Ishikawa (cell line): Measurements from ENCODE around the gene CCDC51.
A peak's percentile ranks its signal among the peaks of the same experiment; 100 is the strongest.

Experiments
- CEBPB ChIP-seq: IDR thresholded peaks from 2 replicates; pipeline ENCODE4 v1.6.1; 2012
- CREB1 ChIP-seq: IDR thresholded peaks from 2 replicates; pipeline ENCODE4 v1.6.1; 2012; ENCODE audit warnings: low read depth
- EGR1 ChIP-seq: IDR thresholded peaks from 2 replicates; pipeline ENCODE4 v1.6.1; 2012
- EP300 ChIP-seq: IDR thresholded peaks from 2 replicates; pipeline ENCODE4 v1.6.1; 2012; ENCODE audit warnings: borderline replicate concordance
- FOXM1 ChIP-seq: IDR thresholded peaks from 2 replicates; pipeline ENCODE4 v1.6.1; 2012; ENCODE audit warnings: low read depth, borderline replicate concordance
- MAX ChIP-seq: IDR thresholded peaks from 2 replicates; pipeline ENCODE4 v1.6.1; 2012
- NFIC ChIP-seq: IDR thresholded peaks from 2 replicates; pipeline ENCODE4 v1.6.1; 2012
- RAD21 ChIP-seq: IDR thresholded peaks from 2 replicates; pipeline ENCODE4 v1.6.1; 2012; ENCODE audit warnings: low read depth
- REST ChIP-seq: IDR thresholded peaks from 2 replicates; pipeline ENCODE4 v1.6.1; 2012; ENCODE audit warnings: low read depth, mild to moderate bottlenecking
- TAF1 ChIP-seq: IDR thresholded peaks from 2 replicates; pipeline ENCODE4 v1.6.1; 2012; ENCODE audit warnings: low read depth, mild to moderate bottlenecking
- TCF12 ChIP-seq: IDR thresholded peaks from 2 replicates; pipeline ENCODE4 v1.6.1; 2012; ENCODE audit warnings: low read depth
- TEAD4 ChIP-seq: IDR thresholded peaks from 2 replicates; pipeline ENCODE4 v1.6.1; 2012
- USF1 ChIP-seq: IDR thresholded peaks from 2 replicates; pipeline ENCODE4 v1.6.1; 2012
- YY1 ChIP-seq: IDR thresholded peaks from 2 replicates; pipeline ENCODE4 v1.6.1; 2012; ENCODE audit warnings: low read depth
- ZBTB7A ChIP-seq: IDR thresholded peaks from 2 replicates; pipeline ENCODE4 v1.6.1; 2012; ENCODE audit warnings: low read depth

Gene CCDC51

GRCh38 chr3:48435774-48436476 lies 4.0 kb downstream of the CCDC51 start:
- TF ChIP-seq RAD21 (peak; percentile 94), MAX (0 out of 2 replicates have a peak, but pooled peaks have one; percentile 21), TAF1 (no peak), ZBTB7A (no peak), TEAD4 (no peak), YY1 (peak; percentile 46; the same call in 1 of the 2 replicates), USF1 (0 out of 2 replicates have a peak, but pooled peaks have one; percentile 43)

- TF ChIP-seq RAD21, result no peak
- no peak for TF ChIP-seq FOXM1
- no peak for TF ChIP-seq TEAD4
- no peak for TF ChIP-seq EGR1
- TF ChIP-seq NFIC, result no peak
- TF ChIP-seq USF1, result no peak
- TF ChIP-seq CEBPB, result no peak
- TF ChIP-seq MAX, result no peak
Measured at GRCh38 chr3:48435223-48435595, 4.7 kb downstream of the CCDC51 start.

GRCh38 chr3:48434591-48435222 lies 5.2 kb downstream of the CCDC51 start:
- TF ChIP-seq EP300 (no peak), FOXM1 (no peak), CEBPB (no peak), MAX (peak; percentile 74), REST (no peak), TAF1 (no peak), YY1 (no peak), TCF12 (no peak), USF1 (peak; percentile 92), TEAD4 (no peak), NFIC (peak; percentile 55), RAD21 (no peak), CREB1 (no peak), ZBTB7A (no peak), EGR1 (no peak)

- peak; percentile 96 for TF ChIP-seq TEAD4
- TF ChIP-seq CREB1, result no peak
- peak; percentile 61 for TF ChIP-seq EGR1
- peak; percentile 36 for TF ChIP-seq NFIC
- peak; percentile 66 for TF ChIP-seq MAX
- TF ChIP-seq TAF1, result no peak
- no peak for TF ChIP-seq YY1
- TF ChIP-seq ZBTB7A, result no peak
- no peak for TF ChIP-seq CEBPB
- peak; percentile 77 for TF ChIP-seq TCF12
- peak; percentile 59 for TF ChIP-seq EP300
- TF ChIP-seq REST, result no peak
- TF ChIP-seq USF1, result peak; percentile 32; the same call in 1 of the 2 replicates
- TF ChIP-seq RAD21, result peak; percentile 10; the same call in 1 of the 2 replicates
- TF ChIP-seq FOXM1, result peak; percentile 65; the same call in 1 of the 2 replicates
Measured at GRCh38 chr3:48433472-48434118, 6.3 kb downstream of the CCDC51 start.
